ENCODE data around the gene FCN2. TPM values are rescaled to one million over a fixed set of nuclear protein-coding genes. Genes with fewer than 3 reads are reported as not detected.

FCN2 gene
- total RNA-seq, 1 donor from 2014 or later, result not detected

DNA sequence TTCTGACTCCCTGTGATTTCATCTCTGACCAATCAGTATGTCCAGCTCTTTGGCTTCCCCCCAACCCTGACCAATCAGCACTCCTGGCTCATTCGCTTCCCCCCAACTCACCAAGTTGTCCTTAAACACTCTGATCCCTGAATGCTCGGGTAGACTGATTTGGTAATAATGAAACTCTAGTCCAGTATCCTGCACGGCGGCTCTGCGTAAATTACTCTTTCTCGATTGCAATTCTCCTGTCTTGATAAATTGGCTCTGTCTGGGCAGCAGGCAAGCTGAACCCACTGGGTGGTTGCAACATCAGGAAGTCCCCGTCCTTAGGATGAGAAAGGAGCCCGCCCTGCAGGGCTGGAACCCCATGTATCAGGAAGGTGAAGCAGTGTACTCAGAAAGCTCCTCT lies 10.4 kb downstream of the FCN2 start:
- TF ChIP-seq, protein P1, sequence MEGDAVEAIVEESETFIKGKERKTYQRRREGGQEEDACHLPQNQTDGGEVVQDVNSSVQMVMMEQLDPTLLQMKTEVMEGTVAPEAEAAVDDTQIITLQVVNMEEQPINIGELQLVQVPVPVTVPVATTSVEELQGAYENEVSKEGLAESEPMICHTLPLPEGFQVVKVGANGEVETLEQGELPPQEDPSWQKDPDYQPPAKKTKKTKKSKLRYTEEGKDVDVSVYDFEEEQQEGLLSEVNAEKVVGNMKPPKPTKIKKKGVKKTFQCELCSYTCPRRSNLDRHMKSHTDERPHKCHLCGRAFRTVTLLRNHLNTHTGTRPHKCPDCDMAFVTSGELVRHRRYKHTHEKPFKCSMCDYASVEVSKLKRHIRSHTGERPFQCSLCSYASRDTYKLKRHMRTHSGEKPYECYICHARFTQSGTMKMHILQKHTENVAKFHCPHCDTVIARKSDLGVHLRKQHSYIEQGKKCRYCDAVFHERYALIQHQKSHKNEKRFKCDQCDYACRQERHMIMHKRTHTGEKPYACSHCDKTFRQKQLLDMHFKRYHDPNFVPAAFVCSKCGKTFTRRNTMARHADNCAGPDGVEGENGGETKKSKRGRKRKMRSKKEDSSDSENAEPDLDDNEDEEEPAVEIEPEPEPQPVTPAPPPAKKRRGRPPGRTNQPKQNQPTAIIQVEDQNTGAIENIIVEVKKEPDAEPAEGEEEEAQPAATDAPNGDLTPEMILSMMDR (IDR thresholded peaks at IDR 0.05; ENCODE audit: unreplicated experiment), result no peak
- Mint-ChIP-seq H3K27me3 (ENCODE audit: unreplicated experiment) (peaks cover 5% of the 10 kb centered on the region), H3K27ac (ENCODE audit: unreplicated experiment) (no peak overlapping the region), H3K9me3 (ENCODE audit: unreplicated experiment) (peaks cover 6% of the 10 kb centered on the region), H3K4me1 (ENCODE audit: unreplicated experiment) (peaks cover 2% of the 10 kb centered on the region), H3K4me3 (ENCODE audit: unreplicated experiment) (no peak overlapping the region), H3K36me3 (ENCODE audit: low read depth, unreplicated experiment) (peaks cover 5% of the 10 kb centered on the region)
- DNase-seq (ENCODE audit: low spot score), result no peak

DNA sequence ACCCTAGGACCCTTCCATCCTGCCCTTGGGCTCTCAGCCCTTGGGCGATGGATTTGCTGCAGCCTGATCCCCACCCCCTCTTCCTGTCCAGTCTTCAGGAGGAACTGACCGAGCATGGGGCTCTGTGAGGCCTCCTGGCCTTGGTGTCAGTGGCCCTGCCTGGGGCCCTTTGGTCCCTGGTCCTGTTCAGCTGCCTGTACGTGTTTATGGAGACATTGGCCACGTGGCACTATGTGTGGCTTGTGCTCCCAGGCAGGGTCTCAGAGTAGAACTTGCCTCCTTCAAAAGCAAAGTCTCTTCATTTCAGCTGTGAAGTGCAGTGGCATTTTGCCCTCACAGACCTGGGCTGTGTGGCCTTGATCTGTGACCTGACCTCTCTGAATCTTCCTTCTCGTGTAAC lies 11.1 kb downstream of the FCN2 start:
- H3K4me3 Mint-ChIP-seq (ENCODE audit: unreplicated experiment), result no peak overlapping the region

GRCh38 chr9:134892221-134892620 lies 11.6 kb downstream of the FCN2 start:
- peaks cover 5% of the 10 kb centered on the region for H3K27me3 Mint-ChIP-seq (ENCODE audit: unreplicated experiment)
- no peak overlapping the region for H3K27ac Mint-ChIP-seq (ENCODE audit: unreplicated experiment)
- no peak overlapping the region for H3K4me3 Mint-ChIP-seq (ENCODE audit: unreplicated experiment)
- peaks cover 2% of the 10 kb centered on the region for H3K4me1 Mint-ChIP-seq (ENCODE audit: unreplicated experiment)
- TF ChIP-seq, protein P1 (IDR thresholded peaks at IDR 0.05; ENCODE audit: unreplicated experiment), result no peak
- H3K36me3 Mint-ChIP-seq (ENCODE audit: low read depth, unreplicated experiment), result peaks cover 5% of the 10 kb centered on the region
- peaks cover 6% of the 10 kb centered on the region for H3K9me3 Mint-ChIP-seq (ENCODE audit: unreplicated experiment)
- DNase-seq (ENCODE audit: low spot score), result no peak

More for the DNA sequence above, 11.1 kb downstream of the FCN2 start:
- no peak for DNase-seq (ENCODE audit: low spot score)
- TF ChIP-seq, protein P1 (IDR thresholded peaks at IDR 0.05; ENCODE audit: unreplicated experiment), result no peak
- Mint-ChIP-seq H3K4me1 (ENCODE audit: unreplicated experiment) (peaks cover 2% of the 10 kb centered on the region), H3K27ac (ENCODE audit: unreplicated experiment) (no peak overlapping the region), H3K9me3 (ENCODE audit: unreplicated experiment) (peaks cover 6% of the 10 kb centered on the region), H3K27me3 (ENCODE audit: unreplicated experiment) (peaks cover 5% of the 10 kb centered on the region), H3K36me3 (ENCODE audit: low read depth, unreplicated experiment) (peaks cover 5% of the 10 kb centered on the region)

- Mint-ChIP-seq H3K4me1 (ENCODE audit: unreplicated experiment) (peaks cover under 1% of the 10 kb centered on the region), H3K36me3 (ENCODE audit: low read depth, unreplicated experiment) (peaks cover 5% of the 10 kb centered on the region), H3K27ac (ENCODE audit: unreplicated experiment) (no peak overlapping the region), H3K4me3 (ENCODE audit: unreplicated experiment) (no peak overlapping the region), H3K9me3 (ENCODE audit: unreplicated experiment) (peaks cover 6% of the 10 kb centered on the region), H3K27me3 (ENCODE audit: unreplicated experiment) (peaks cover 5% of the 10 kb centered on the region)
- DNase-seq (ENCODE audit: low spot score), result no peak
- TF ChIP-seq, protein P1 (IDR thresholded peaks at IDR 0.05; ENCODE audit: unreplicated experiment), result no peak
Measured at GRCh38 chr9:134892820-134893420, 12.3 kb downstream of the FCN2 start.

DNA sequence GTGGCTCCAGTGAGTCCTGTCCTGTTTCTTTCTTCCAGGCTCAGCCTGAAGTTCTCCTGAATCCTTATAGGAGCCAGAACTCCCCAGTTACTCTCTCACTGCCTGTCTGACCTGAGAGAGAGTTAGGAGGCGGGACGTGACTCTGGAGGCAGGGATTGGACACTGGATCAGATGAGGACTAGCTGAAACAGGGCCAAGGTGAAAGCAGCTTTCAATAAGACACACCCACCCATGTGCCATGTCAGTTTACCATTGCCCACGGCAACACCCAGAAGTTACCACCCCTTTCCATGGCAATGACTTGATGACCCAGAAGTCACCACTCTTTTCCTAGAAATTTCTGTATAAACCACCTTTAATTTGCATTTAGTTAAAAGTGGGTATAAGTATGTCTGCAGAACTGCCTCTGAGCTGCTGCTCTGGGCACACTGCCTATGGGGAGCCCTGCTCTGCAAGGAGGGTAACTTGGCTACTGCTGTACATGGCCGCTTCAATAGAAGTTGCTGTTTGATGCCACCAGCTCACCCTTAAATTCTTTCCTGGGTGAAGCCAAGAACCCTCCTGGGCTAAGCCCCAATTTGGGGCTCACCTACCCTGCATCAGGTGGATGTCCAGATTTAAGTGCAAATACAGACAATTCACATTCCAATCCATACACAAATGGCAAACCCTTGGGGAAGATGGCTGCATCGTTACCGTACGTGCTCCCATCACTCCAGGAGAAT lies 13.7 kb downstream of the FCN2 start:
- Mint-ChIP-seq H3K36me3 (ENCODE audit: low read depth, unreplicated experiment) (peaks cover 7% of the 10 kb centered on the region), H3K9me3 (ENCODE audit: unreplicated experiment) (peaks cover 6% of the 10 kb centered on the region), H3K4me3 (ENCODE audit: unreplicated experiment) (no peak overlapping the region), H3K4me1 (ENCODE audit: unreplicated experiment) (no peaks in the 10 kb centered on the region), H3K27me3 (ENCODE audit: unreplicated experiment) (peaks cover 5% of the 10 kb centered on the region), H3K27ac (ENCODE audit: unreplicated experiment) (no peak overlapping the region)
- TF ChIP-seq, protein P1 (IDR thresholded peaks at IDR 0.05; ENCODE audit: unreplicated experiment), result no peak
- no peak for DNase-seq (ENCODE audit: low spot score)
